ENCODE data around the gene TACO1.

The TACO1 gene

GRCh38 chr17:63600569-63601438 is at the start of gene TACO1:
Gene TACO1, plus strand, starts transcription at chr17:63600895. Its CDS starts 189 bp downstream, at chr17:63601084.
- DNase-seq = peak; percentile 79

GRCh38 chr17:63552211-63552610 is 48.5 kb upstream of the TACO1 start:
- DNase-seq = no peak

GRCh38 chr17:63555500-63556156 is 45.1 kb upstream of the TACO1 start:
- DNase-seq = no peak

- DNase-seq = no peak
These were observed 43.3 kb upstream of the TACO1 start for GRCh38 chr17:63557416-63557815.

- DNase-seq = no peak
These were observed 42.3 kb upstream of the TACO1 start for GRCh38 chr17:63558441-63558840.

GRCh38 chr17:63561819-63562218 is 38.9 kb upstream of the TACO1 start:
- no peak for DNase-seq

- no peak for DNase-seq
These were observed 37.4 kb upstream of the TACO1 start for GRCh38 chr17:63563339-63563738.

GRCh38 chr17:63564562-63564961 is 36.1 kb upstream of the TACO1 start:
- DNase-seq = no peak

GRCh38 chr17:63567229-63567628 is 33.5 kb upstream of the TACO1 start:
- DNase-seq = no peak

- no peak for DNase-seq
These were observed 32.1 kb upstream of the TACO1 start for GRCh38 chr17:63568563-63568962.

- no peak for DNase-seq
These were observed 28.9 kb upstream of the TACO1 start for GRCh38 chr17:63571632-63572310.

GRCh38 chr17:63573634-63574033 is 27.1 kb upstream of the TACO1 start:
- no peak for DNase-seq

GRCh38 chr17:63578027-63578768 is 22.5 kb upstream of the TACO1 start:
- no peak for DNase-seq

GRCh38 chr17:63578769-63579111 is 22.0 kb upstream of the TACO1 start:
- DNase-seq = no peak

GRCh38 chr17:63579633-63580032 is 21.1 kb upstream of the TACO1 start:
- DNase-seq = no peak

GRCh38 chr17:63587770-63588169 is 12.9 kb upstream of the TACO1 start:
- DNase-seq = no peak

GRCh38 chr17:63588797-63589196 is 11.9 kb upstream of the TACO1 start:
- no peak for DNase-seq

- no peak for DNase-seq
These were observed 11.0 kb upstream of the TACO1 start for GRCh38 chr17:63589646-63590045.

- DNase-seq = no peak
These were observed 7.9 kb upstream of the TACO1 start for GRCh38 chr17:63592797-63593196.

- DNase-seq = no peak
These were observed 5.6 kb upstream of the TACO1 start for GRCh38 chr17:63595132-63595531.

- peak; percentile 33 for DNase-seq
These were observed 3.7 kb upstream of the TACO1 start for GRCh38 chr17:63596856-63597586.

GRCh38 chr17:63598281-63598680 is 2.4 kb upstream of the TACO1 start:
- DNase-seq = peak; percentile 40
